SK-N-SH (cell line): ENCODE measurements around the gene UNC5CL. TPM values are rescaled to one million over a fixed set of nuclear protein-coding genes. Genes with fewer than 3 reads are reported as not detected.

Experiments used
- CTCF ChIA-PET: fragments of 300-600, 350-600 bp; formaldehyde crosslinking; extraction: SDS; loops from one replicate; lab custom pipeline; 2021; lab: Yijun Ruan, JAX
- POLR2A ChIA-PET: fragments of 350-600 bp; sonication (Branson Sonifier 250); formaldehyde crosslinking; extraction: SDS; loops from one replicate; lab custom pipeline; 2020; ENCODE audit warnings: antibody characterized with exemption, inconsistent platforms; lab: Yijun Ruan, JAX
- DNase-seq: peaks from one replicate; pipeline ENCODE4 v3.0.0; 2012
- H2AFZ ChIP-seq: fragments of 200-600 bp; sonication (generic); 2 replicates; pipeline ENCODE4 v1.8.1; 2016; ENCODE audit warnings: antibody characterized with exemption, mild to moderate bottlenecking, low read depth
- H3F3A ChIP-seq: fragments of 200-600 bp; sonication (generic); replicated peaks from 2 replicates; pipeline ENCODE3; 2016; ENCODE audit warnings: antibody characterized with exemption, mild to moderate bottlenecking; ENCODE audit not compliant: insufficient read depth
- H3K27ac ChIP-seq, 2 experiments: fragments of 200-500 bp in 1 of 2; fragments of 200-600 bp in 1 of 2; sonication (Bioruptor generic) in 1 of 2; sonication (generic), shearing (Covaris generic) in 1 of 2; 2 replicates each; pipeline versions ENCODE4 v1.5.1 to v1.6.1; 2014 to 2016; ENCODE audit warnings: low read depth in 2 of 2, inconsistent platforms in 1 of 2, low read length in 1 of 2, mild to moderate bottlenecking in 1 of 2, mixed read lengths in 1 of 2
- H3K27me3 ChIP-seq: fragments of 200-600 bp; sonication (generic), shearing (Covaris generic); 2 replicates; pipeline ENCODE4 v1.6.1; 2016; ENCODE audit warnings: mixed run types; ENCODE audit not compliant: insufficient read depth
- H3K36me3 ChIP-seq, 2 experiments: fragments of 200-500 bp in 1 of 2; fragments of 200-600 bp in 1 of 2; sonication (Bioruptor generic) in 1 of 2; sonication (generic) in 1 of 2; replicated peaks in 1 of 2; 2 replicates each; pipeline versions ENCODE3 to v1.5.1; 2014 to 2016; ENCODE audit warnings: low read length in 1 of 2, mild to moderate bottlenecking in 1 of 2; ENCODE audit not compliant: insufficient read depth in 2 of 2, control insufficient read depth in 1 of 2
- H3K4me1 ChIP-seq, 2 experiments: fragments of 200-500 bp in 1 of 2; fragments of 200-600 bp in 1 of 2; sonication (Bioruptor generic) in 1 of 2; sonication (generic), shearing (Covaris generic) in 1 of 2; 2 replicates each; pipeline versions ENCODE4 v1.5.1 to v1.6.1; 2014 to 2016; ENCODE audit warnings: low read depth in 1 of 2, low read length in 1 of 2, mixed run types in 1 of 2; ENCODE audit not compliant: insufficient read depth in 2 of 2, control insufficient read depth in 1 of 2
- H3K4me2 ChIP-seq: fragments of 200-600 bp; sonication (generic), shearing (Covaris generic); 2 replicates; pipeline ENCODE4 v1.6.1; 2017; ENCODE audit warnings: mixed run types
- H3K4me3 ChIP-seq, 2 experiments: fragments of 200-500 bp in 1 of 2; fragments of 200-600 bp in 1 of 2; sonication (Bioruptor generic) in 1 of 2; sonication (generic), shearing (Covaris generic) in 1 of 2; 2 replicates each; pipeline versions ENCODE4 v1.5.1 to v1.8.1; 2014 to 2016; ENCODE audit warnings: low read depth in 2 of 2, inconsistent platforms in 1 of 2, low read length in 1 of 2, mild to moderate bottlenecking in 1 of 2, mixed read lengths in 1 of 2, moderate library complexity in 1 of 2
- H3K79me2 ChIP-seq: fragments of 200-600 bp; sonication (generic); 2 replicates; pipeline ENCODE4 v1.8.1; 2017; ENCODE audit warnings: mild to moderate bottlenecking; ENCODE audit not compliant: insufficient read depth
- H3K9ac ChIP-seq: fragments of 200-600 bp; sonication (generic); 2 replicates; pipeline ENCODE4 v1.6.1; 2017; ENCODE audit warnings: mixed run types
- H3K9me2 ChIP-seq: fragments of 200-600 bp; sonication (generic); 2 replicates; pipeline ENCODE4 v1.6.1; 2017; ENCODE audit warnings: mixed run types
- H3K9me3 ChIP-seq: fragments of 200-600 bp; sonication (generic); 2 replicates; pipeline ENCODE4 v1.6.1; 2017; ENCODE audit warnings: mixed run types, mild to moderate bottlenecking, moderate library complexity
- H4K20me1 ChIP-seq: fragments of 200-600 bp; sonication (generic); 2 replicates; pipeline ENCODE4 v1.6.1; 2017; ENCODE audit warnings: mild to moderate bottlenecking, mixed run types; ENCODE audit not compliant: insufficient read depth
- CHD2 ChIP-seq: fragments of 150-350 bp; IDR thresholded peaks from 2 replicates; pipeline ENCODE4 v1.6.1; 2018; ENCODE audit warnings: low read length; ENCODE audit not compliant: partially characterized antibody
- CTCF ChIP-seq: fragments of 200-600 bp; sonication (generic); IDR thresholded peaks from 2 replicates; pipeline ENCODE4 v1.6.1; 2017; ENCODE audit warnings: antibody characterized with exemption, mild to moderate bottlenecking, moderate library complexity
- ELF1 ChIP-seq: IDR thresholded peaks from 2 replicates; pipeline ENCODE4 v1.4.0; 2012
- EZH2phosphoT487 ChIP-seq: fragments of 200-600 bp; sonication (generic); IDR thresholded peaks from 2 replicates; pipeline ENCODE4 v1.6.1; 2017; ENCODE audit warnings: low read depth, mixed run types, mild to moderate bottlenecking, antibody characterized with exemption, moderate library complexity, borderline replicate concordance
- FOSL2 ChIP-seq: IDR thresholded peaks from 2 replicates; pipeline ENCODE4 v1.4.0; 2012; ENCODE audit warnings: low read depth, mild to moderate bottlenecking, moderate library complexity, borderline replicate concordance
- FOXM1 ChIP-seq: IDR thresholded peaks from 2 replicates; pipeline ENCODE4 v1.4.0; 2012; ENCODE audit warnings: low read depth, mild to moderate bottlenecking
- GATA2 ChIP-seq: sonication (generic); formaldehyde crosslinking; IDR thresholded peaks from 2 replicates; pipeline ENCODE4 v1.5.0; 2020; ENCODE audit warnings: mild to moderate bottlenecking, missing genetic modification reagents
- JUND ChIP-seq: IDR thresholded peaks from 2 replicates; pipeline ENCODE4 v1.4.0; 2012
- MEF2A ChIP-seq: IDR thresholded peaks from 2 replicates; pipeline ENCODE4 v1.4.0; 2012; ENCODE audit warnings: low read depth, borderline replicate concordance
- NRF1 ChIP-seq: IDR thresholded peaks from 2 replicates; pipeline ENCODE4 v1.6.1; 2012; ENCODE audit warnings: low read depth, mild to moderate bottlenecking, low read length
- POLR2AphosphoS5 ChIP-seq: IDR thresholded peaks from 2 replicates; pipeline ENCODE4 v1.6.1; 2012; ENCODE audit warnings: low read depth, low read length
- RAD21 ChIP-seq: IDR thresholded peaks from 2 replicates; pipeline ENCODE4 v1.6.1; 2012; ENCODE audit warnings: mild to moderate bottlenecking, low read length
- REST ChIP-seq: IDR thresholded peaks from 2 replicates; pipeline ENCODE4 v1.6.1; 2012; ENCODE audit warnings: mild to moderate bottlenecking, low read depth, low read length, moderate library complexity
- RFX5 ChIP-seq: IDR thresholded peaks from 2 replicates; pipeline ENCODE4 v1.6.1; 2012; ENCODE audit warnings: mild to moderate bottlenecking, improper control_type of control experiment, low read length
- TEAD4 ChIP-seq: IDR thresholded peaks from 2 replicates; pipeline ENCODE4 v1.4.0; 2012; ENCODE audit warnings: mild to moderate bottlenecking, borderline replicate concordance; ENCODE audit not compliant: insufficient read depth
- USF1 ChIP-seq: IDR thresholded peaks from 2 replicates; pipeline ENCODE4 v1.4.0; 2012; ENCODE audit warnings: low read depth, borderline replicate concordance
- YY1 ChIP-seq: IDR thresholded peaks from 2 replicates; pipeline ENCODE4 v1.4.0; 2012; ENCODE audit warnings: low read depth, mild to moderate bottlenecking
- polyA plus RNA-seq, 3 experiments: library from polyadenylated mRNA; depleted of rRNA; stranded (reverse); fragments of >200 nt; gene quantifications; 2 replicates each; pipeline ENCODE4 v1.2.3, GENCODE V29; 2012

The UNC5CL gene
- polyA plus RNA-seq, 1 of the 3 experiments (the other 2 are of a cell fraction) = 0.10 TPM

GRCh38 chr6:40983752-40984151 is 55.3 kb downstream of the UNC5CL start:
- Histone ChIP-seq H3K27me3 (no peaks in the 10 kb centered on the region; the same call in 1 of the 2 replicates), H3K9ac (no peak overlapping the region), H3K36me3 (no peaks in the 10 kb centered on the region), H3K4me2 (no peak overlapping the region), H3F3A (no peaks in the 10 kb centered on the region), H3K4me3 (no peak overlapping the region), H3K9me3 (no peaks in the 10 kb centered on the region), H3K4me1 (no peaks in the 10 kb centered on the region), H3K27ac (no peak overlapping the region), H3K9me2 (no peaks in the 10 kb centered on the region), H4K20me1 (no peaks in the 10 kb centered on the region), H2AFZ (no peak overlapping the region), H3K79me2 (no peaks in the 10 kb centered on the region)
- POLR2A ChIA-PET = no interaction called here
- no peak for TF ChIP-seq RFX5
- no peak for TF ChIP-seq GATA2 (CRISPR knock-in tag)
- no peak for TF ChIP-seq YY1
- no peak for TF ChIP-seq ELF1
- TF ChIP-seq FOSL2 = no peak
- no peak for TF ChIP-seq RAD21
- TF ChIP-seq EZH2phosphoT487 = no peak
- TF ChIP-seq POLR2AphosphoS5 = no peak
- TF ChIP-seq NRF1 = no peak
- no peak for TF ChIP-seq JUND
- no peak for TF ChIP-seq FOXM1
- no peak for TF ChIP-seq REST
- no peak for TF ChIP-seq CTCF
- TF ChIP-seq CHD2 = no peak
- TF ChIP-seq USF1 = no peak
- no peak for TF ChIP-seq MEF2A
- no peak for TF ChIP-seq TEAD4
- no peak for DNase-seq
- CTCF ChIA-PET = interaction anchor here (1.2 kb wide), 1 partner anchor 72 kb away, joined by 3 read pairs; no protein-coding TSS in a partner anchor
